Panc1 (cell line): ENCODE results near the gene DNAJC10. TPM values are rescaled to one million over a fixed set of nuclear protein-coding genes. Genes with fewer than 3 reads are reported as not detected.
"Not testable (repeated sequence)": the region's sequence is repeated elsewhere in the genome, so short reads cannot be mapped to it uniquely, and the experiment has no call there.

ENCODE experiments used
- ATAC-seq: fragments of 200-7000 bp; cut with Tn5 transposase; 2 replicates; pipeline ENCODE4 v1.9.1; 2020; ENCODE audit warnings: mild to moderate bottlenecking, moderate library complexity
- BruUV-seq: library from RNA; stranded (reverse); fragments of 400-500 nt; replicated peaks from 2 replicates; lab custom pipeline; 2021; lab: Mats Ljungman, UMichigan
- CTCF ChIA-PET: fragments of 300-600 bp; sonication (Branson Sonifier 250); formaldehyde crosslinking; loops from one replicate; lab custom pipeline; 2022; ENCODE audit warnings: antibody characterized with exemption; lab: Charles Lee
- POLR2A ChIA-PET: fragments of 300-600 bp; sonication (Branson Sonifier 250); formaldehyde crosslinking; loops from one replicate; lab custom pipeline; 2022; ENCODE audit warnings: antibody characterized with exemption; lab: Charles Lee
- DNase-seq: peaks from one replicate; pipeline ENCODE4 v3.0.0-alpha.2; 2010; ENCODE audit warnings: low read depth, low spot score
- H3K27ac ChIP-seq: 2 replicates; pipeline ENCODE4 v1.5.1; 2011; ENCODE audit warnings: mild to moderate bottlenecking, low read length, inconsistent platforms
- H3K27me3 ChIP-seq: fragments of 200-500 bp; sonication (Bioruptor generic); 2 replicates; pipeline ENCODE4 v1.6.0; 2014; ENCODE audit warnings: low read length, inconsistent platforms; ENCODE audit not compliant: control insufficient read depth, insufficient read depth
- H3K36me3 ChIP-seq: fragments of 200-500 bp; sonication (Bioruptor generic); 2 replicates; pipeline ENCODE4 v1.5.1; 2014; ENCODE audit warnings: inconsistent platforms, mild to moderate bottlenecking, low read length, moderate library complexity; ENCODE audit not compliant: control insufficient read depth, insufficient read depth
- H3K4me1 ChIP-seq: 2 replicates; pipeline ENCODE4 v1.5.1; 2011; ENCODE audit warnings: inconsistent platforms, mild to moderate bottlenecking, low read length, moderate library complexity; ENCODE audit not compliant: control insufficient read depth, insufficient read depth
- H3K4me3 ChIP-seq, 2 experiments: 2 replicates each; pipeline ENCODE4 v1.5.1; 2011 to 2012; ENCODE audit warnings: low read depth in 2 of 2, low read length in 2 of 2, mild to moderate bottlenecking in 2 of 2, inconsistent platforms in 1 of 2, moderate library complexity in 1 of 2
- H3K9me3 ChIP-seq: fragments of 200-500 bp; sonication (Bioruptor generic); 2 replicates; pipeline ENCODE4 v1.5.1; 2014; ENCODE audit warnings: low read depth, mild to moderate bottlenecking, inconsistent platforms, low read length, moderate library complexity; ENCODE audit not compliant: control insufficient read depth, insufficient read depth
- POLR2AphosphoS5 ChIP-seq: IDR thresholded peaks from 2 replicates; pipeline ENCODE4 v1.6.1; 2012; ENCODE audit warnings: mild to moderate bottlenecking, low read depth, low read length, moderate library complexity
- SIN3A ChIP-seq: IDR thresholded peaks from 2 replicates; pipeline ENCODE4 v1.6.1; 2012; ENCODE audit warnings: low read depth, mild to moderate bottlenecking, low read length, moderate library complexity, borderline replicate concordance; ENCODE audit not compliant: insufficient read depth
- TCF7L2 ChIP-seq: IDR thresholded peaks from 2 replicates; pipeline ENCODE4 v1.6.1; 2011; ENCODE audit warnings: mild to moderate bottlenecking, low read depth, low read length, inconsistent platforms
- in situ Hi-C: cut with HindIII; loops from 2 replicates; pipeline ENCODE4 v1.10.0; 2016; ENCODE audit warnings: low sequenced_read_pairs, low pct_unique_long_range_greater_than_20kb
- intact Hi-C: fragments of 100-400 bp; cut with micrococcal nuclease; formaldehyde crosslinking; loops from one replicate; pipeline ENCODE4 v1.10.0; 2022; ENCODE audit not compliant: unreplicated experiment
- total RNA-seq: library from RNA; stranded (reverse); gene quantifications from one replicate; pipeline ENCODE4 v1.2.1, GENCODE V29; 2021; ENCODE audit not compliant: unreplicated experiment
- TF ChIP-seq, protein P1 (sequence below), 2 experiments: IDR thresholded peaks; 2 replicates each; pipeline ENCODE4 v1.6.1; 2011 to 2012; ENCODE audit warnings: low read depth in 2 of 2, control low read depth in 1 of 2, low read length in 1 of 2, mild to moderate bottlenecking in 1 of 2, moderate library complexity in 1 of 2; ENCODE audit not compliant: insufficient read depth in 1 of 2
- TF ChIP-seq, protein P2 (sequence below): fragments of 450-650 bp; IDR thresholded peaks from 2 replicates; pipeline ENCODE4 v1.5.1; 2017; ENCODE audit warnings: mild to moderate bottlenecking

DNAJC10 gene
- total RNA-seq, 1 experiment from 2014 or later, result 122 TPM

DNA sequence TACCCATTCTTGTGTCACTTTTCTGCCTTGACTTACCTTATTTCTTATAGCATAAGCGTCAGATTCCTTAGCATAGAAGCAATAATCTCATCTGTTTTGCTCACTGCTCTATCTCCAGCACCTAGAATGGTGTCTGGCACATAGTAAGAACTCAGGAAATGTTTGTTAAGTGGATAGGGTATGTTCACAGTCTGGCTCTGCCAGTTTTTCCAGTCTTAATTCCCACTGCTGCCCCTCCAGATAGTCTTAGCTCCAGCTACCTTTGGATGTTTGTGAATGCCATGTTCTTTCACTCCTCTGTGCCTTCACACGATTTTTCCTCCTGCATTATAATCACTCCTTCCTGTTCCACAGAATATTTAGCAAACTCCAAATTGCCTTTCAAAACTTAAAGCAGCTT is 29.0 kb downstream of the DNAJC10 start:
- Histone ChIP-seq H3K4me1 (no peaks in the 10 kb centered on the region), H3K27ac (no peak overlapping the region), H3K4me3 (no peak overlapping the region), H3K27me3 (no peaks in the 10 kb centered on the region), H3K36me3 (peaks cover 21% of the 10 kb centered on the region; the same call in 1 of the 2 replicates), H3K9me3 (no peaks in the 10 kb centered on the region)
- in situ Hi-C loops, result no loop called here
- ChIA-PET CTCF (no interaction called here), POLR2A (no interaction called here)
- intact Hi-C loops, result no loop called here
- DNase-seq (no peak), ATAC-seq (no peak)
- no TSS peak for BruUV-seq
- TF ChIP-seq POLR2AphosphoS5 (no peak), SIN3A (no peak), TCF7L2 (no peak)
- TF ChIP-seq, protein P1, sequence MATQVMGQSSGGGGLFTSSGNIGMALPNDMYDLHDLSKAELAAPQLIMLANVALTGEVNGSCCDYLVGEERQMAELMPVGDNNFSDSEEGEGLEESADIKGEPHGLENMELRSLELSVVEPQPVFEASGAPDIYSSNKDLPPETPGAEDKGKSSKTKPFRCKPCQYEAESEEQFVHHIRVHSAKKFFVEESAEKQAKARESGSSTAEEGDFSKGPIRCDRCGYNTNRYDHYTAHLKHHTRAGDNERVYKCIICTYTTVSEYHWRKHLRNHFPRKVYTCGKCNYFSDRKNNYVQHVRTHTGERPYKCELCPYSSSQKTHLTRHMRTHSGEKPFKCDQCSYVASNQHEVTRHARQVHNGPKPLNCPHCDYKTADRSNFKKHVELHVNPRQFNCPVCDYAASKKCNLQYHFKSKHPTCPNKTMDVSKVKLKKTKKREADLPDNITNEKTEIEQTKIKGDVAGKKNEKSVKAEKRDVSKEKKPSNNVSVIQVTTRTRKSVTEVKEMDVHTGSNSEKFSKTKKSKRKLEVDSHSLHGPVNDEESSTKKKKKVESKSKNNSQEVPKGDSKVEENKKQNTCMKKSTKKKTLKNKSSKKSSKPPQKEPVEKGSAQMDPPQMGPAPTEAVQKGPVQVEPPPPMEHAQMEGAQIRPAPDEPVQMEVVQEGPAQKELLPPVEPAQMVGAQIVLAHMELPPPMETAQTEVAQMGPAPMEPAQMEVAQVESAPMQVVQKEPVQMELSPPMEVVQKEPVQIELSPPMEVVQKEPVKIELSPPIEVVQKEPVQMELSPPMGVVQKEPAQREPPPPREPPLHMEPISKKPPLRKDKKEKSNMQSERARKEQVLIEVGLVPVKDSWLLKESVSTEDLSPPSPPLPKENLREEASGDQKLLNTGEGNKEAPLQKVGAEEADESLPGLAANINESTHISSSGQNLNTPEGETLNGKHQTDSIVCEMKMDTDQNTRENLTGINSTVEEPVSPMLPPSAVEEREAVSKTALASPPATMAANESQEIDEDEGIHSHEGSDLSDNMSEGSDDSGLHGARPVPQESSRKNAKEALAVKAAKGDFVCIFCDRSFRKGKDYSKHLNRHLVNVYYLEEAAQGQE (IDR thresholded peaks at IDR 0.05; ENCODE audit: insufficient read depth in 1 of 2, low read depth in 2 of 2, low read length in 1 of 2), result no peak
- TF ChIP-seq, protein P2, sequence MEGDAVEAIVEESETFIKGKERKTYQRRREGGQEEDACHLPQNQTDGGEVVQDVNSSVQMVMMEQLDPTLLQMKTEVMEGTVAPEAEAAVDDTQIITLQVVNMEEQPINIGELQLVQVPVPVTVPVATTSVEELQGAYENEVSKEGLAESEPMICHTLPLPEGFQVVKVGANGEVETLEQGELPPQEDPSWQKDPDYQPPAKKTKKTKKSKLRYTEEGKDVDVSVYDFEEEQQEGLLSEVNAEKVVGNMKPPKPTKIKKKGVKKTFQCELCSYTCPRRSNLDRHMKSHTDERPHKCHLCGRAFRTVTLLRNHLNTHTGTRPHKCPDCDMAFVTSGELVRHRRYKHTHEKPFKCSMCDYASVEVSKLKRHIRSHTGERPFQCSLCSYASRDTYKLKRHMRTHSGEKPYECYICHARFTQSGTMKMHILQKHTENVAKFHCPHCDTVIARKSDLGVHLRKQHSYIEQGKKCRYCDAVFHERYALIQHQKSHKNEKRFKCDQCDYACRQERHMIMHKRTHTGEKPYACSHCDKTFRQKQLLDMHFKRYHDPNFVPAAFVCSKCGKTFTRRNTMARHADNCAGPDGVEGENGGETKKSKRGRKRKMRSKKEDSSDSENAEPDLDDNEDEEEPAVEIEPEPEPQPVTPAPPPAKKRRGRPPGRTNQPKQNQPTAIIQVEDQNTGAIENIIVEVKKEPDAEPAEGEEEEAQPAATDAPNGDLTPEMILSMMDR, result no peak

DNA sequence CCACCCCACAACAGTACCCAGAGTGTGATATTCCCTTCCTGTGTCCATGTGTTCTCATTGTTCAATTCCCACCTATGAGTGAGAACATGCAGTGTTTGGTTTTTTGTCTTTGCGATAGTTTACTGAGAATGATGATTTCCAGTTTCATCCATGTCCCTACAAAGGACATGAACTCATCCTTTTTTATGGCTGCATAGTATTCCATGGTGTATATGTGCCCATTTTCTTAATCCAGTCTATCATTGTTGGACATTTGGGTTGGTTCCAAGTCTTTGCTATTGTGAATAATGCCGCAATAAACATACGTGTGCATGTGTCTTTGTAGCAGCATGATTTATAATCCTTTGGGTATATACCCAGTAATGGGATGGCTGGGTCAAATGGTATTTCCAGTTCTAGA is 29.8 kb downstream of the DNAJC10 start:
- DNase-seq, H3K9me3 ChIP-seq, intact Hi-C loops, H3K4me3 ChIP-seq, CTCF ChIA-PET, H3K27ac ChIP-seq, in situ Hi-C loops, ATAC-seq, H3K4me1 ChIP-seq, BruUV-seq, H3K27me3 ChIP-seq, POLR2A ChIA-PET: not testable (repeated sequence)
- peaks cover 14% of the 10 kb centered on the region; the same call in 1 of the 2 replicates for H3K36me3 ChIP-seq

DNA sequence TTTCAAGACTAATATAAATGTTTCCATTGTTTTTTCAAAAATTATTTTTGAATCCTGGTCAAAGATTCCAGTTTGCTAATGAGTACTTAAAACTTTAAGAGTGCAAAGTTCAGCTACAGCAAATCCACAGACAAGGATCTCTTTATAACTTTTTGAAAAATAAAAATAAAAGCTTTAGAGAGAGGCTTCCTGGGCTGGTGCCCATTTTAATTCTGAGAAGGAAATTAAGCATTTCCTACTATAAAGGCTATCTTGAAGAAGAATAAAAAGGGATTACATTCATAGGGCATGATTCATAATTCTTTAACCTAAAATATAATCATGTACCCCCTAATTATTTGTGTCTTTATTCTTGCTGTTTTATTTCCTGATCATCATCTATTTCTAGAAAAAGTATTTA is 38.2 kb downstream of the DNAJC10 start:
- CTCF ChIA-PET, result no interaction called here
- Histone ChIP-seq H3K27ac (no peak overlapping the region), H3K27me3 (no peaks in the 10 kb centered on the region), H3K4me1 (no peaks in the 10 kb centered on the region), H3K9me3 (no peaks in the 10 kb centered on the region), H3K36me3 (peaks cover 55% of the 10 kb centered on the region), H3K4me3 (no peak overlapping the region)
- POLR2A ChIA-PET, result no interaction called here
- in situ Hi-C loops, result no loop called here
- intact Hi-C loops, result no loop called here
- TF ChIP-seq POLR2AphosphoS5 (no peak), SIN3A (no peak), TCF7L2 (no peak)
- TF ChIP-seq, protein P1 (IDR thresholded peaks at IDR 0.05; ENCODE audit: insufficient read depth in 1 of 2, low read depth in 2 of 2, low read length in 1 of 2), result no peak
- TF ChIP-seq, protein P2, result no peak
- DNase-seq (no peak), ATAC-seq (no peak)
- BruUV-seq, result no TSS peak
